ENCODE measurements around the gene DR1. TPM values are rescaled to one million over a fixed set of nuclear protein-coding genes. Genes with fewer than 3 reads are reported as not detected.

Gene DR1
- total RNA-seq, 1 donor from 2014 or later: 37.7 TPM

DNA sequence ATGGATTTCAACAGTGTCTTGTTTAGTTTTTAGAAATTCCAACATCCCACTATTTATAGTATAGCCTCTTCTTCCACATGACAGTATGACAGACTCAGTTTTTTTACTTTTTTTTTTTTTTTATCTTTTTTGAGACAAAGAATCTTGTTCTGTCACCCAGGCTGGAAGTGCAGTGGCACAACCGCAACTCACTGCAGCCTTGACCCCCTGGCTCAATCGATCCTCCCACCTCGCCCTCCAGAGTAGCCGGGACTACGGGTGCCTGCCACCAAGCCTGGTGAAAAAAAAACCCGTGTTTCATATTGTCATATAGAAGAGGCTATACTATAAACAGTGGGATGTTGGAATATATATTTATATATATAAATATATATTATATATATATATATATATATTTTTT lies 1.2 kb upstream of the DR1 start:
- peak overlapping the region; percentile 44 for H3K27ac Mint-ChIP-seq
- H3K4me3 Mint-ChIP-seq: no peak overlapping the region
- DNase-seq (ENCODE audit: low spot score in 2 of 2, unreplicated experiment in 2 of 2): no peak
- TF ChIP-seq, protein P1, sequence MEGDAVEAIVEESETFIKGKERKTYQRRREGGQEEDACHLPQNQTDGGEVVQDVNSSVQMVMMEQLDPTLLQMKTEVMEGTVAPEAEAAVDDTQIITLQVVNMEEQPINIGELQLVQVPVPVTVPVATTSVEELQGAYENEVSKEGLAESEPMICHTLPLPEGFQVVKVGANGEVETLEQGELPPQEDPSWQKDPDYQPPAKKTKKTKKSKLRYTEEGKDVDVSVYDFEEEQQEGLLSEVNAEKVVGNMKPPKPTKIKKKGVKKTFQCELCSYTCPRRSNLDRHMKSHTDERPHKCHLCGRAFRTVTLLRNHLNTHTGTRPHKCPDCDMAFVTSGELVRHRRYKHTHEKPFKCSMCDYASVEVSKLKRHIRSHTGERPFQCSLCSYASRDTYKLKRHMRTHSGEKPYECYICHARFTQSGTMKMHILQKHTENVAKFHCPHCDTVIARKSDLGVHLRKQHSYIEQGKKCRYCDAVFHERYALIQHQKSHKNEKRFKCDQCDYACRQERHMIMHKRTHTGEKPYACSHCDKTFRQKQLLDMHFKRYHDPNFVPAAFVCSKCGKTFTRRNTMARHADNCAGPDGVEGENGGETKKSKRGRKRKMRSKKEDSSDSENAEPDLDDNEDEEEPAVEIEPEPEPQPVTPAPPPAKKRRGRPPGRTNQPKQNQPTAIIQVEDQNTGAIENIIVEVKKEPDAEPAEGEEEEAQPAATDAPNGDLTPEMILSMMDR (IDR thresholded peaks at IDR 0.05; ENCODE audit: unreplicated experiment): no peak
- no peaks in the 10 kb centered on the region for H3K36me3 Mint-ChIP-seq
- H3K9me3 Mint-ChIP-seq: no peaks in the 10 kb centered on the region
- no peaks in the 10 kb centered on the region for H3K27me3 Mint-ChIP-seq (ENCODE audit: low read depth)
- peaks cover 26% of the 10 kb centered on the region for H3K4me1 Mint-ChIP-seq

DNA sequence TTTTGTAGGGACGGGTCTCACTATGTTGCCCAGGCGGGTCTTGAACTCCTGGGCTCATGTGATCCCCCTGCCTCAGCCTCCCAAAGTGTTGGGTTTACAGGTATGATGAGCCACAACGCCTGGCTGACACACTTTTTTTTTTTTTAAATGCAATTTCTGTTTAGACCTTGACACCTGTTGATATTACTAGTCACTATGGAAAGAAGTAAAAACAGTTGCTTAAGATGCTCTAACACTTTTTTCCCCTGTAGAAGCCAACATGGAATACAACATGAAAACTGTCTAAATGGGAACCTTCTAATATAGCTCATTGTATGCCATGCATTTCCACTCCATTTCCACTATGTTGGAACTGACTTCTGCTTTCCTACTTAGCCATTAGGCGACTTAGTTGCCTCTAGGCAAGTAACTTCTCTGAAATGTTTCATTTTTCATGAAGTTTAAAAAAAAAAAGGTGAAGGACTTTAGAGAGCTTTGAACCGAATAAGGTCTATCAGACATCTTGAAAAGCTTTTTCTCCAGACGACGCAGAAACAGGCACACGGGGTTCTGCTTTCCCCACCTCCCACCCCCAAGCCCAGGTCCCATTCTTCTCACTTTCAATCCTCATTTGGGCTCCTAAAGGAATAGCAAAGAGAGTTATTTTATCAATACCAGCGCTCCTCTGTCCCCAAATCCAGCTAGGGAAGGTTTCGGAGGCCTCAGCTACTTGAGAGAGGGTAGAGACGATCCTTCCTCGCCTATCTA lies 648 bp upstream of the DR1 start:
- no peak for DNase-seq (ENCODE audit: low spot score in 2 of 2, unreplicated experiment in 2 of 2)
- Mint-ChIP-seq H3K4me3 (peak overlapping the region; percentile 97), H3K9me3 (no peaks in the 10 kb centered on the region), H3K27me3 (ENCODE audit: low read depth) (no peaks in the 10 kb centered on the region), H3K36me3 (no peaks in the 10 kb centered on the region), H3K27ac (peak overlapping the region; percentile 98), H3K4me1 (peaks cover 31% of the 10 kb centered on the region)
- TF ChIP-seq, protein P1 (IDR thresholded peaks at IDR 0.05; ENCODE audit: unreplicated experiment): no peak

- TF ChIP-seq, protein P1 (IDR thresholded peaks at IDR 0.05; ENCODE audit: unreplicated experiment): no peak
- H3K27ac Mint-ChIP-seq: peak overlapping the region; percentile 96
- no peaks in the 10 kb centered on the region for H3K36me3 Mint-ChIP-seq
These were observed 800 bp downstream of the DR1 start for GRCh38 chr1:93346421-93346993.

GRCh38 chr1:93347334-93347899 lies 1.7 kb downstream of the DR1 start:
- no peaks in the 10 kb centered on the region for H3K27me3 Mint-ChIP-seq (ENCODE audit: low read depth)
- TF ChIP-seq, protein P1 (IDR thresholded peaks at IDR 0.05; ENCODE audit: unreplicated experiment): no peak
- peak overlapping the region; percentile 97 for H3K4me3 Mint-ChIP-seq
- no peak for DNase-seq (ENCODE audit: low spot score in 2 of 2, unreplicated experiment in 2 of 2)
- no peaks in the 10 kb centered on the region for H3K9me3 Mint-ChIP-seq
- no peaks in the 10 kb centered on the region for H3K36me3 Mint-ChIP-seq
- peaks cover 38% of the 10 kb centered on the region for H3K4me1 Mint-ChIP-seq
- H3K27ac Mint-ChIP-seq: peak overlapping the region; percentile 96

More at GRCh38 chr1:93346421-93346993, 800 bp downstream of the DR1 start:
- Mint-ChIP-seq H3K9me3 (no peaks in the 10 kb centered on the region), H3K4me1 (peaks cover 35% of the 10 kb centered on the region), H3K27me3 (ENCODE audit: low read depth) (no peaks in the 10 kb centered on the region), H3K4me3 (peak overlapping the region; percentile 97)
- DNase-seq (ENCODE audit: low spot score in 2 of 2, unreplicated experiment in 2 of 2): no peak

DNA sequence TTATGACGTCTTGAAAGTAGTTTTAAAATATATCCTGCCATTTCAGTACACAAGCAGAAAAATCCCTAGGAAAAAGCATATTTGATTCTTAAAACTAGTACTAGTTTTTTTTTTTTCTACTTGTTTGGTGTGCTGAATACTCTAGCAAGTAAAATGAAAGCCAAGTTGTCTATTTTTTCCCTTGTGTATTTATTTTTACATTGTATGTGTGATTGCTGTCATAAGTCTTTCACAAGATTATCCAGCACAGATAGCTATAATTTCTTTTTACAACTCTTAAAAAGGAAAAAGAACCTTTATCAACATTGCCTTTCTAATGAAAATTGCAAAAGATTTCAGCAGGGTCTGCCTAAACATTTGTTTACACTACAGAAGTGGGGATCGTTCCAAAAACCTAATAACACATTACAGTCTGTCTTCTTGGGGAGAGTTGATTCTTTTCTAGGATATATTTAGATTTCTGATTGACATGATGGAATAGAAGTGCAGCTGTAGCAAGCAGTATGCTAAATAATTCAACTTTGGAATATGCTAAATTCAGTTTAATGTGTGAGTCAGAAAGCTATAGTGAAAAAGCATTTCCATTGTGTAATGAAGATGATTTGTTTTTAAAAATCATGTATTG lies 2.5 kb downstream of the DR1 start:
- no peak overlapping the region for H3K27ac Mint-ChIP-seq
- TF ChIP-seq, protein P1 (IDR thresholded peaks at IDR 0.05; ENCODE audit: unreplicated experiment): no peak
- H3K36me3 Mint-ChIP-seq: no peaks in the 10 kb centered on the region
- H3K4me3 Mint-ChIP-seq: peak overlapping the region; percentile 97
- no peaks in the 10 kb centered on the region for H3K27me3 Mint-ChIP-seq (ENCODE audit: low read depth)
- H3K4me1 Mint-ChIP-seq: peaks cover 42% of the 10 kb centered on the region
- no peak for DNase-seq (ENCODE audit: low spot score in 2 of 2, unreplicated experiment in 2 of 2)
- H3K9me3 Mint-ChIP-seq: no peaks in the 10 kb centered on the region

All from mesothelial cell of epicardium (in vitro differentiated cells).